Immature natural killer cell (primary cell): ENCODE data around the gene TSPAN12. TPM values are rescaled to one million over a fixed set of nuclear protein-coding genes. Genes with fewer than 3 reads are reported as not detected.

ENCODE experiments used
- DNase-seq, 3 donors: peaks; one replicate each; pipeline ENCODE4 v3.0.0; 2022; ENCODE audit warnings: mixed read lengths in 1 of 3
- H3K27ac Mint-ChIP-seq, 6 donors: one replicate each; pipeline ENCODE4 v1.8.0; 2020; ENCODE audit warnings: mixed read lengths in 6 of 6, mild to moderate bottlenecking in 5 of 6, inconsistent platforms in 4 of 6, moderate library complexity in 3 of 6
- H3K27me3 Mint-ChIP-seq, 3 donors: one replicate each; pipeline ENCODE4 v1.8.0; 2020 to 2021; ENCODE audit warnings: low read depth in 3 of 3, mild to moderate bottlenecking in 3 of 3, mixed read lengths in 3 of 3, moderate library complexity in 3 of 3, inconsistent platforms in 1 of 3
- H3K36me3 Mint-ChIP-seq, 3 donors: one replicate each; pipeline ENCODE4 v1.8.0; 2020; ENCODE audit warnings: mixed read lengths in 3 of 3, inconsistent platforms in 2 of 3, mild to moderate bottlenecking in 2 of 3
- H3K4me1 Mint-ChIP-seq, 2 donors: one replicate each; pipeline ENCODE4 v1.8.0; 2020; ENCODE audit warnings: inconsistent platforms in 2 of 2, mild to moderate bottlenecking in 2 of 2, mixed read lengths in 2 of 2, moderate library complexity in 1 of 2
- H3K4me3 Mint-ChIP-seq, 5 donors: one replicate each; pipeline ENCODE4 v1.8.0; 2020; ENCODE audit warnings: mild to moderate bottlenecking in 5 of 5, mixed read lengths in 5 of 5, inconsistent platforms in 3 of 5, moderate library complexity in 3 of 5
- H3K9me3 Mint-ChIP-seq, 6 donors: one replicate each; pipeline ENCODE4 v1.8.0; 2020; ENCODE audit warnings: mild to moderate bottlenecking in 6 of 6, mixed read lengths in 6 of 6, inconsistent platforms in 4 of 6, moderate library complexity in 3 of 6
- polyA plus RNA-seq, 3 donors: library from polyadenylated mRNA; unstranded; fragments of 300-500 nt; fragmentation: Illumina TruSeq; gene quantifications; one replicate each; pipeline ENCODE4 v1.2.3, GENCODE V29; 2021

The TSPAN12 gene
- polyA plus RNA-seq, 3 donors from 2014 or later, result not detected

GRCh38 chr7:120813089-120813488, 44.9 kb downstream of the TSPAN12 start:
- Mint-ChIP-seq H3K27me3 (peaks cover 0 to 5% (median 3%) of the 10 kb centered on the region in 3 donors), H3K27ac (no peak overlapping the region), H3K36me3 (no peaks in the 10 kb centered on the region), H3K9me3 (peaks cover 0 to 2% (median 0%) of the 10 kb centered on the region in 6 donors), H3K4me1 (no peaks in the 10 kb centered on the region), H3K4me3 (no peak overlapping the region)
- DNase-seq, result no peak

GRCh38 chr7:120809260-120809659, 48.7 kb downstream of the TSPAN12 start:
- Mint-ChIP-seq H3K9me3 (peaks cover 0 to 2% (median 0%) of the 10 kb centered on the region in 6 donors), H3K27ac (no peak overlapping the region), H3K36me3 (no peaks in the 10 kb centered on the region), H3K4me1 (no peaks in the 10 kb centered on the region), H3K4me3 (no peak overlapping the region), H3K27me3 (no peaks in the 10 kb centered on the region)
- no peak for DNase-seq

GRCh38 chr7:120807390-120807789, 50.6 kb downstream of the TSPAN12 start:
- peaks cover 0 to 2% (median 0%) of the 10 kb centered on the region in 6 donors for H3K9me3 Mint-ChIP-seq
- H3K27me3 Mint-ChIP-seq, result no peaks in the 10 kb centered on the region
- no peaks in the 10 kb centered on the region for H3K4me1 Mint-ChIP-seq
- no peak overlapping the region for H3K27ac Mint-ChIP-seq
- no peaks in the 10 kb centered on the region for H3K36me3 Mint-ChIP-seq
- DNase-seq, result no peak
- no peak overlapping the region for H3K4me3 Mint-ChIP-seq

- Mint-ChIP-seq H3K27me3 (no peaks in the 10 kb centered on the region), H3K4me1 (no peaks in the 10 kb centered on the region), H3K9me3 (no peaks in the 10 kb centered on the region), H3K36me3 (no peaks in the 10 kb centered on the region), H3K4me3 (no peak overlapping the region), H3K27ac (no peak overlapping the region)
- DNase-seq, result no peak
These were observed 51.3 kb downstream of the TSPAN12 start for GRCh38 chr7:120806669-120807068.

GRCh38 chr7:120805636-120806388, 52.1 kb downstream of the TSPAN12 start:
- Mint-ChIP-seq H3K27ac (no peak overlapping the region), H3K27me3 (peaks cover 0 to under 1% (median 0%) of the 10 kb centered on the region in 3 donors), H3K9me3 (no peaks in the 10 kb centered on the region), H3K4me3 (no peak overlapping the region), H3K4me1 (no peaks in the 10 kb centered on the region), H3K36me3 (no peaks in the 10 kb centered on the region)
- peak; percentile 19 to 38 (median 20) for DNase-seq

GRCh38 chr7:120802751-120803150, 55.2 kb downstream of the TSPAN12 start:
- Mint-ChIP-seq H3K36me3 (no peaks in the 10 kb centered on the region), H3K27me3 (peaks cover 0 to 7% (median 4%) of the 10 kb centered on the region in 3 donors), H3K27ac (no peak overlapping the region), H3K4me3 (no peak overlapping the region), H3K9me3 (no peaks in the 10 kb centered on the region), H3K4me1 (no peaks in the 10 kb centered on the region)
- DNase-seq, result no peak

- no peak for DNase-seq
- H3K9me3 Mint-ChIP-seq, result no peaks in the 10 kb centered on the region
- H3K36me3 Mint-ChIP-seq, result no peaks in the 10 kb centered on the region
- H3K27me3 Mint-ChIP-seq, result peaks cover 0 to 7% (median 4%) of the 10 kb centered on the region in 3 donors
- H3K4me1 Mint-ChIP-seq, result no peaks in the 10 kb centered on the region
- no peak overlapping the region for H3K27ac Mint-ChIP-seq
- no peak overlapping the region for H3K4me3 Mint-ChIP-seq
These were observed 58.0 kb downstream of the TSPAN12 start for GRCh38 chr7:120799813-120800475.

- no peaks in the 10 kb centered on the region for H3K4me1 Mint-ChIP-seq
- H3K27ac Mint-ChIP-seq, result no peak overlapping the region
- no peaks in the 10 kb centered on the region for H3K36me3 Mint-ChIP-seq
- no peak for DNase-seq
- peaks cover 0 to 7% (median 4%) of the 10 kb centered on the region in 3 donors for H3K27me3 Mint-ChIP-seq
- no peak overlapping the region for H3K4me3 Mint-ChIP-seq
- no peaks in the 10 kb centered on the region for H3K9me3 Mint-ChIP-seq
These were observed 58.8 kb downstream of the TSPAN12 start for GRCh38 chr7:120799147-120799546.

- peaks cover 0 to 7% (median 4%) of the 10 kb centered on the region in 3 donors for H3K27me3 Mint-ChIP-seq
- DNase-seq, result no peak
These were observed 60.8 kb downstream of the TSPAN12 start for GRCh38 chr7:120797026-120797645.

GRCh38 chr7:120794106-120794729, 63.7 kb downstream of the TSPAN12 start:
- H3K27me3 Mint-ChIP-seq, result peaks cover 0 to 2% (median 0%) of the 10 kb centered on the region in 3 donors
- H3K4me1 Mint-ChIP-seq, result no peaks in the 10 kb centered on the region
- DNase-seq, result no peak
- no peak overlapping the region for H3K27ac Mint-ChIP-seq
- H3K36me3 Mint-ChIP-seq, result no peaks in the 10 kb centered on the region
- no peak overlapping the region for H3K4me3 Mint-ChIP-seq
- no peaks in the 10 kb centered on the region for H3K9me3 Mint-ChIP-seq

More at GRCh38 chr7:120797026-120797645, 60.8 kb downstream of the TSPAN12 start:
- H3K4me1 Mint-ChIP-seq, result no peaks in the 10 kb centered on the region
- H3K9me3 Mint-ChIP-seq, result no peaks in the 10 kb centered on the region
- no peaks in the 10 kb centered on the region for H3K36me3 Mint-ChIP-seq
- no peak overlapping the region for H3K27ac Mint-ChIP-seq
- H3K4me3 Mint-ChIP-seq, result no peak overlapping the region

- no peak overlapping the region for H3K27ac Mint-ChIP-seq
- DNase-seq, result no peak
- no peaks in the 10 kb centered on the region for H3K9me3 Mint-ChIP-seq
- H3K4me1 Mint-ChIP-seq, result no peaks in the 10 kb centered on the region
- no peak overlapping the region for H3K4me3 Mint-ChIP-seq
- H3K27me3 Mint-ChIP-seq, result no peaks in the 10 kb centered on the region
- no peaks in the 10 kb centered on the region for H3K36me3 Mint-ChIP-seq
These were observed 64.6 kb downstream of the TSPAN12 start for GRCh38 chr7:120793213-120793936.

- no peaks in the 10 kb centered on the region for H3K9me3 Mint-ChIP-seq
- H3K4me3 Mint-ChIP-seq, result no peak overlapping the region
- no peaks in the 10 kb centered on the region for H3K4me1 Mint-ChIP-seq
- no peak for DNase-seq
- H3K27ac Mint-ChIP-seq, result no peak overlapping the region
- H3K27me3 Mint-ChIP-seq, result no peaks in the 10 kb centered on the region
- no peaks in the 10 kb centered on the region for H3K36me3 Mint-ChIP-seq
These were observed 65.1 kb downstream of the TSPAN12 start for GRCh38 chr7:120792861-120793130.

- Mint-ChIP-seq H3K27ac (no peak overlapping the region), H3K4me3 (no peak overlapping the region), H3K4me1 (no peaks in the 10 kb centered on the region), H3K9me3 (no peaks in the 10 kb centered on the region), H3K27me3 (no peaks in the 10 kb centered on the region), H3K36me3 (no peaks in the 10 kb centered on the region)
- peak; percentile 19 to 27 (median 23) for DNase-seq
These were observed 65.7 kb downstream of the TSPAN12 start for GRCh38 chr7:120792091-120792860.
